Activated CD4-positive, alpha-beta T cell treated with anti-CD3 and anti-CD28 coated beads, Interleukin-2, amount 10 ng/mL, durations not matched to agents 24 days and 14 days (primary cell): Measurements from ENCODE around the gene RGMB. TPM values are rescaled to one million over a fixed set of nuclear protein-coding genes. Genes with fewer than 3 reads are reported as not detected.
A peak's percentile ranks its signal among the peaks of the same experiment; 100 is the strongest.
"Not testable (repeated sequence)": the region's sequence is repeated elsewhere in the genome, so short reads cannot be mapped to it uniquely, and the experiment has no call there.

Experiments used
- DNase-seq: peaks from one replicate; pipeline ENCODE4 v3.0.0; 2022
- H3K27ac Mint-ChIP-seq: one replicate; pipeline ENCODE4 v1.8.0; 2022; ENCODE audit warnings: mild to moderate bottlenecking, mixed read lengths
- H3K27me3 Mint-ChIP-seq: one replicate; pipeline ENCODE4 v1.8.0; 2022; ENCODE audit warnings: mixed read lengths
- H3K36me3 Mint-ChIP-seq: one replicate; pipeline ENCODE4 v1.8.0; 2022; ENCODE audit warnings: low read depth, mild to moderate bottlenecking, mixed read lengths
- H3K4me1 Mint-ChIP-seq: one replicate; pipeline ENCODE4 v1.8.0; 2021; ENCODE audit warnings: mixed read lengths
- H3K4me3 Mint-ChIP-seq: one replicate; pipeline ENCODE4 v1.8.0; 2022; ENCODE audit warnings: mild to moderate bottlenecking, moderate library complexity, mixed read lengths
- H3K9me3 Mint-ChIP-seq: one replicate; pipeline ENCODE4 v1.8.0; 2021; ENCODE audit warnings: mixed read lengths
- intact Hi-C: fragments of 100-400 bp; cut with micrococcal nuclease; formaldehyde crosslinking; loops from one replicate; pipeline ENCODE4 v1.15.1; 2023
- total RNA-seq: library from RNA; stranded (reverse); gene quantifications from 2 replicates; pipeline ENCODE4 v1.2.3, GENCODE V29; 2022

The RGMB gene, protein sequence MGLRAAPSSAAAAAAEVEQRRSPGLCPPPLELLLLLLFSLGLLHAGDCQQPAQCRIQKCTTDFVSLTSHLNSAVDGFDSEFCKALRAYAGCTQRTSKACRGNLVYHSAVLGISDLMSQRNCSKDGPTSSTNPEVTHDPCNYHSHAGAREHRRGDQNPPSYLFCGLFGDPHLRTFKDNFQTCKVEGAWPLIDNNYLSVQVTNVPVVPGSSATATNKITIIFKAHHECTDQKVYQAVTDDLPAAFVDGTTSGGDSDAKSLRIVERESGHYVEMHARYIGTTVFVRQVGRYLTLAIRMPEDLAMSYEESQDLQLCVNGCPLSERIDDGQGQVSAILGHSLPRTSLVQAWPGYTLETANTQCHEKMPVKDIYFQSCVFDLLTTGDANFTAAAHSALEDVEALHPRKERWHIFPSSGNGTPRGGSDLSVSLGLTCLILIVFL
- 0.35 and 0.90 TPM in 2 replicates for total RNA-seq

DNA sequence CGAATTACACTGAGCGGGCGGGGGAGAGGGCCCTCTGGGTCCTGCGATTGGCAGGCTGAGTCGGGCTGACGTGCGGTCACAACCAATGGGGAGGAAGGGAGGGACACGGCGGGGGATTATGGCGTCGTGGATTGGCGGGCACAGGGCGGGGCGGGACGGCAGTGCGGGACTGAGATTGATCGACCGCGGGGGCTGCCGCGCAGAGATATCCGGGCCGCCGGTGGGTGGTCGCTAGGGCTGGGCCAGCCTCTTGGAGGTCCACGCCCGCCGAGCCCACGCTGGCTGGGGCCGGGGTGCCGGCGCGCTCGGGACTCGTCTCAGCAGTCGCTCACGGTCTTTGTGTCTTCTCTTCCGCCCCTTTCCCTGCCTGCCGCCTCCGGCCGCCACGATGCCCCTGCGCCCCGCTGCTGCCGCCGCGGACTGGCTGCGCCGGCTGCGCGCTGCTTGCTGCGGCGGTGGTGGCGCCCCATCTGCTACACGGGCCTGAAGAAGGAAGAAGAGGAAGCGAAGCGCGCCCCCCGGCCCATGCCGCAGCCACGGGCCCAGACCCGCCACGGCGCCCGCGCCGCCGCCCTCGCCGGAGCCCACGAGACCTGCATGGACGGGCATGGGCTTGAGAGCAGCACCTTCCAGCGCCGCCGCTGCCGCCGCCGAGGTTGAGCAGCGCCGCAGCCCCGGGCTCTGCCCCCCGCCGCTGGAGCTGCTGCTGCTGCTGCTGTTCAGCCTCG lies at the start of gene RGMB:
Gene RGMB (plus strand): TSS at position 200 of the 728 bp plus-strand sequence. CDS start 408 bp downstream, at position 608.
- H3K27me3 Mint-ChIP-seq, result peaks cover 68% of the 10 kb centered on the region
- no peaks in the 10 kb centered on the region for H3K9me3 Mint-ChIP-seq
- H3K4me1 Mint-ChIP-seq, result peaks cover 32% of the 10 kb centered on the region
- peak within 1 kb of the TSS; percentile 90 for H3K4me3 Mint-ChIP-seq
- DNase-seq, result peak; percentile 94
- no peaks in the 10 kb centered on the region for H3K36me3 Mint-ChIP-seq
- H3K27ac Mint-ChIP-seq, result peak within 1 kb of the TSS; percentile 55
- intact Hi-C loops, result loop anchor here (1.0 to 10.0 kb wide), 4 partner anchors 23 to 539 kb away; no protein-coding TSS in a partner anchor

DNA sequence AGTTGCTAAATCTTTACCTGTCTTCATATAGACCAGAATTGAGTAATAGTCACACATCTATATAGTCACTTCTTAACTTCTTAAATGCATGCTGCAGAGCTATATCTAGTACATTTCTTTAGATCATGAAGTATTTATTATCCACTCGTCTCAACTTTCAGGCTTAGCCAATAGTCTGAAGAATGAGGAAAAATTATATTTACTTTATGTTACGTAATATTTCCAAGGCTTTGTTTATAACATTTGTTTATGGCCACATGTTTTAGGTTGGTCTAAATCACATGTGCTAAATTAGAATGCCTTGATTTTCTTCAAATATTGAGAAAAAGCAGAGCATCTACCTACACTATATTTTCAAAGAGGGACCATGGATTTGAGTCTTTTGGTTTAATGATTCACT lies 47.2 kb upstream of the RGMB start:
- no peaks in the 10 kb centered on the region for H3K4me1 Mint-ChIP-seq
- H3K4me3 Mint-ChIP-seq, result no peak overlapping the region
- no peaks in the 10 kb centered on the region for H3K36me3 Mint-ChIP-seq
- H3K9me3 Mint-ChIP-seq, result no peaks in the 10 kb centered on the region
- DNase-seq, result no peak
- no peaks in the 10 kb centered on the region for H3K27me3 Mint-ChIP-seq
- intact Hi-C loops, result no loop called here
- H3K27ac Mint-ChIP-seq, result no peak overlapping the region

- intact Hi-C loops, result no loop called here
- Mint-ChIP-seq H3K4me3 (no peak overlapping the region), H3K27me3 (peaks cover 2% of the 10 kb centered on the region), H3K9me3 (no peaks in the 10 kb centered on the region), H3K27ac (no peak overlapping the region), H3K4me1 (no peaks in the 10 kb centered on the region), H3K36me3 (no peaks in the 10 kb centered on the region)
- DNase-seq, result no peak
Observed at GRCh38 chr5:98727686-98728085, 45.8 kb upstream of the RGMB start.

DNA sequence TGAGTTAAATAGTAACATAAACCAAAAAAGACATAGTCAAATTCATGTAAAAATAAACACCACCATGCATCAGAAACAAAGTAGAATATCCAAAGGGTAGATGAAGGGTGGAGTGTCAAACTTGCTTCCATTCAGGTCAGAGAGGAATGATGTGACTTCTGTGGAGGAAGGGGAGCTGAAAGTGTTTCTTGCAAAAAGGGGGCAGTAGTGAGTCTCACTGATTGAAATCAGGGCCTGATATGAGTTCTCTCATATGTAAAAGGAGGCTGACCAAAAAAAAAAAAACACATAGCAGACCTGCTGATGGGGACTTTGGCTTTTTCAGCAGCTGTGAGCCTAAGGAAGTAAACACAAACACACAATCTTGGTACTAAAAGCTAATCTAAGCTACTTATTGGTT lies 38.8 kb upstream of the RGMB start:
- intact Hi-C loops, result no loop called here
- Mint-ChIP-seq H3K4me3 (no peak overlapping the region), H3K4me1 (no peaks in the 10 kb centered on the region), H3K27ac (no peak overlapping the region), H3K27me3 (peaks cover 2% of the 10 kb centered on the region), H3K9me3 (no peaks in the 10 kb centered on the region), H3K36me3 (no peaks in the 10 kb centered on the region)
- DNase-seq, result no peak

- DNase-seq, result no peak
- Mint-ChIP-seq H3K4me1 (no peaks in the 10 kb centered on the region), H3K27me3 (peaks cover 4% of the 10 kb centered on the region), H3K4me3 (no peak overlapping the region), H3K9me3 (no peaks in the 10 kb centered on the region), H3K36me3 (no peaks in the 10 kb centered on the region), H3K27ac (no peak overlapping the region)
- intact Hi-C loops, result no loop called here
Observed at GRCh38 chr5:98735806-98736507, 37.5 kb upstream of the RGMB start.

GRCh38 chr5:98736753-98737152 lies 36.7 kb upstream of the RGMB start:
- Mint-ChIP-seq H3K27ac (no peak overlapping the region), H3K36me3 (no peaks in the 10 kb centered on the region), H3K4me3 (no peak overlapping the region), H3K9me3 (no peaks in the 10 kb centered on the region), H3K27me3 (peaks cover 4% of the 10 kb centered on the region), H3K4me1 (no peaks in the 10 kb centered on the region)
- intact Hi-C loops, result no loop called here
- DNase-seq, result no peak

- H3K36me3 Mint-ChIP-seq, H3K27me3 Mint-ChIP-seq, DNase-seq, H3K9me3 Mint-ChIP-seq, H3K4me1 Mint-ChIP-seq, H3K27ac Mint-ChIP-seq, H3K4me3 Mint-ChIP-seq, intact Hi-C loops: not testable (repeated sequence)
Observed at GRCh38 chr5:98737441-98737840, 36.0 kb upstream of the RGMB start.

GRCh38 chr5:98738481-98739149 lies 34.8 kb upstream of the RGMB start:
- H3K36me3 Mint-ChIP-seq, H3K9me3 Mint-ChIP-seq, H3K4me3 Mint-ChIP-seq, DNase-seq, H3K27ac Mint-ChIP-seq, H3K4me1 Mint-ChIP-seq, intact Hi-C loops, H3K27me3 Mint-ChIP-seq: not testable (repeated sequence)

DNA sequence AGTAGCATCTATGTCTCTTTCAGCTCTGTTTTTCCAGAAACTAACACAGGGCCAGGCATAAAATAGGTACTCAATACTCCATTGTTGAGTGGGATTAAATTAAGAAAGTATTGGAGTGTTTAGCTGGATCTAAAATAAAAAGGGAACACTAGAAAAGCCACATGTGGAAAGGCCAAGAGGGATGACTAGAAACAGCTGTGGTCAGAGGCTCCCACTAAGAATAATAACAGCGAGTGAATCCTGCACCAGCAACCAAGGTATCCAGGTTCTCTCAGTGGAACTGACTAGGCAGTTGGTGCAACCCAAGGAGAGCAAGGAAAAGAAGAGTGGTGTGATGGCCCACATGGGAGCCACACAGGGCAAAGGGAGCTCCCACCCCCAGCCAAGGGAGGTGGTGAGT lies 31.5 kb upstream of the RGMB start:
- no peaks in the 10 kb centered on the region for H3K9me3 Mint-ChIP-seq
- no peaks in the 10 kb centered on the region for H3K36me3 Mint-ChIP-seq
- intact Hi-C loops, result no loop called here
- no peak for DNase-seq
- peaks cover 16% of the 10 kb centered on the region for H3K27me3 Mint-ChIP-seq
- no peaks in the 10 kb centered on the region for H3K4me1 Mint-ChIP-seq
- no peak overlapping the region for H3K4me3 Mint-ChIP-seq
- no peak overlapping the region for H3K27ac Mint-ChIP-seq

DNA sequence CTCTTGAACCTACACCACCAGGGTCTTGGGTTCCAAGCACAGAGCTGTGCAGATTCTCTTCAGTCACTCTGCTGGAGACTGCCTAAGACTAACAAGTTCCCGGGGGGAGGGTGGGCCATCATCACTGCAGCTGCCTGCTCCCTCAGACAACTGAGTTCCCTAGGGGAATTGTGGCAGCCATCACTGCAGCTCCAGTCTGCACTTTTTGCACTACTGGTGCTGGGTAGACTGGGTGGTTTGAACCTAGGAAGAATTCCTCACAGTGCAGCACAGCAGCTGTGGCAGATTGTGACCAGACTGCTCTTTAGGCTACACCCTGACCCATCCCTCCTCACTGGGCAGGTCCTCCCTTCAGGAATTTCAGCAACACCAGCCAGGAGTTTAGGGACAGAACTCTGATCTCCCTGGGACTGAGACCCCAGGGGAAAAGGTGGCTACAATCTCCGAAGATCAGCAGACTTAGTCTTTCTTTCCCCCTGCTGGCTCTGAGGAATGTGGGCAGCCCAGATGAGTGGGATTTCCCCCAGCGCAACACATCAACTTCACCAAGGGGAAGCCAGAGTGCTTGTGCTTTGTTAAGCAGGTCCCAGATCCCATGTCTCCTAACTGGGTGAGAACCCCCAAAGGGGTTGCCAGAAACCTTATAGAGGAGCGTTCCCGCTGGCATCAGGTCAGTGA lies 30.9 kb upstream of the RGMB start:
- Mint-ChIP-seq H3K4me1 (no peaks in the 10 kb centered on the region), H3K27ac (no peak overlapping the region), H3K36me3 (no peaks in the 10 kb centered on the region), H3K9me3 (no peaks in the 10 kb centered on the region), H3K4me3 (no peak overlapping the region), H3K27me3 (peaks cover 16% of the 10 kb centered on the region)
- intact Hi-C loops, result no loop called here
- no peak for DNase-seq

DNA sequence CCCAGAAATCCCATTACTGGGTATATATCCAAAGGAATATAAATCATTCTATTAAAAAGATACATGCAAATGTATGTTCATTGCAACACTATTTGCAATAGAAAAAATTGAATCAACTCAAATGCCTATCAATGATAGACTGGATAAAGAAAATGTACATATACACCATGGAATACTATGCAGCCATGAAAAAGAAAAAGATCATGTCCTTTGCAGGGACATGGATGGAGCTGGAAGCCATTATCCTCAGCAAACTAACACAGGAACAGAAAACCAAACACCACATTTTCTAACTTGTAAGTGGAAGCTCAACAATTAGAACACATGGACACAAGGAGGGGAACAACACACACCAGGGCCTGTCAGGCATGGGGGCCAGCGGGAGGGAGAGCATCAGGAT lies 25.2 kb upstream of the RGMB start:
- intact Hi-C loops, H3K27ac Mint-ChIP-seq, H3K4me1 Mint-ChIP-seq, DNase-seq, H3K4me3 Mint-ChIP-seq, H3K9me3 Mint-ChIP-seq, H3K27me3 Mint-ChIP-seq, H3K36me3 Mint-ChIP-seq: not testable (repeated sequence)

DNA sequence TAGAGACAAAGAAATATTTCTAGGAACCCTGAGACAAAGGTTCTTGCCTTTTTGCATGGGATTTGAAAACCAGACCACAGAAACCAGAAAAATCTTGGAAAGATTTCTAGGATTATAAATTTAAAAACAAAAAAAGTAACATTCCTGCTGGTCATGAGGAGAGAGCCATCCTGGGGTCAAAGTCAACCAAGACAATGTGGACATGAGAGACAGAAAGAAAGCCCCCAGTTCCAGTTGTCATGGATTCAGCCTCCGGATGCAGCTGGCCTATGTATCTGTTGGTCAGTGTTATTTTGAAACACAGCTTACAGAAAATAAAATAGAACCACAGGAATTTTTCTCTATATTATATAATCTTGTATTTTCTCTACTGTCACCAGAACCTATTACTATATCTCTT lies 24.4 kb upstream of the RGMB start:
- Mint-ChIP-seq H3K36me3 (no peaks in the 10 kb centered on the region), H3K4me1 (no peaks in the 10 kb centered on the region), H3K9me3 (no peaks in the 10 kb centered on the region), H3K4me3 (no peak overlapping the region), H3K27ac (no peak overlapping the region), H3K27me3 (peaks cover 6% of the 10 kb centered on the region)
- intact Hi-C loops, result no loop called here
- DNase-seq, result no peak

GRCh38 chr5:98750693-98751092 lies 22.8 kb upstream of the RGMB start:
- Mint-ChIP-seq H3K4me3 (no peak overlapping the region), H3K27ac (no peak overlapping the region), H3K36me3 (no peaks in the 10 kb centered on the region), H3K9me3 (no peaks in the 10 kb centered on the region), H3K4me1 (no peaks in the 10 kb centered on the region), H3K27me3 (peaks cover 3% of the 10 kb centered on the region)
- intact Hi-C loops, result no loop called here
- DNase-seq, result no peak
